ENCODE data around the gene ACTR3. TPM values are rescaled to one million over a fixed set of nuclear protein-coding genes. Genes with fewer than 3 reads are reported as not detected.

ACTR3 gene
- total RNA-seq, 4 donors from 2014 or later = 163 to 198 (median 188) TPM

GRCh38 chr2:113966832-113967231 lies 76.9 kb downstream of the ACTR3 start:
- H3K9me3 ChIP-seq = no peaks in the 10 kb centered on the region
- no peak overlapping the region for H3K27ac ChIP-seq (replicated peaks in 1 of 4)
- TF ChIP-seq POLR2AphosphoS5 (IDR thresholded peaks at IDR 0.05) (no peak), EP300 (IDR thresholded peaks at IDR 0.05) (no peak), CTCF (IDR thresholded peaks at IDR 0.05) (no peak), POLR2A (IDR thresholded peaks at IDR 0.05; ENCODE audit: low read depth) (no peak)
- no peak overlapping the region for H3K4me3 ChIP-seq
- intact Hi-C loops (cut with DNase I) = no loop called here
- H3K4me1 ChIP-seq = peaks cover 0 to 9% (median 0%) of the 10 kb centered on the region in 4 donors
- H3K27me3 ChIP-seq = no peaks in the 10 kb centered on the region
- no peak for DNase-seq (ENCODE audit: extremely low spot score)
- peaks cover 0 to 9% (median 4%) of the 10 kb centered on the region in 4 donors for H3K36me3 ChIP-seq
- WGBS = 42% methylated on average over 5 of the region's 5 CpGs

GRCh38 chr2:113967272-113967671 lies 77.4 kb downstream of the ACTR3 start:
- DNase-seq (ENCODE audit: extremely low spot score) = no peak
- Histone ChIP-seq H3K9me3 (no peaks in the 10 kb centered on the region), H3K4me3 (no peak overlapping the region), H3K36me3 (peaks cover 0 to 8% (median 3%) of the 10 kb centered on the region in 4 donors), H3K4me1 (peaks cover 0 to 9% (median 0%) of the 10 kb centered on the region in 4 donors), H3K27ac (replicated peaks in 1 of 4) (no peak overlapping the region), H3K27me3 (no peaks in the 10 kb centered on the region)
- TF ChIP-seq POLR2A (IDR thresholded peaks at IDR 0.05; ENCODE audit: low read depth) (no peak), EP300 (IDR thresholded peaks at IDR 0.05) (no peak), POLR2AphosphoS5 (IDR thresholded peaks at IDR 0.05) (no peak), CTCF (IDR thresholded peaks at IDR 0.05) (no peak)
- intact Hi-C loops (cut with DNase I) = no loop called here
- WGBS = 91% methylated on average over 1 of the region's 1 CpG

GRCh38 chr2:113972766-113973165 lies 82.9 kb downstream of the ACTR3 start:
- intact Hi-C loops (cut with DNase I) = no loop called here
- Histone ChIP-seq H3K27ac (replicated peaks in 1 of 4) (no peak overlapping the region), H3K4me3 (no peak overlapping the region), H3K36me3 (peaks cover 0 to 18% (median 8%) of the 10 kb centered on the region in 4 donors), H3K27me3 (no peaks in the 10 kb centered on the region), H3K4me1 (peaks cover 0 to 3% (median under 1%) of the 10 kb centered on the region in 4 donors), H3K9me3 (no peaks in the 10 kb centered on the region)
- TF ChIP-seq CTCF (IDR thresholded peaks at IDR 0.05) (no peak), POLR2A (IDR thresholded peaks at IDR 0.05; ENCODE audit: low read depth) (no peak), EP300 (IDR thresholded peaks at IDR 0.05) (no peak)
- 83% methylated on average over 3 of the region's 3 CpGs for WGBS
- no peak for DNase-seq (ENCODE audit: extremely low spot score)

GRCh38 chr2:113973810-113974209 lies 83.9 kb downstream of the ACTR3 start:
- H3K9me3 ChIP-seq = no peaks in the 10 kb centered on the region
- DNase-seq (ENCODE audit: extremely low spot score) = no peak
- no peak overlapping the region for H3K27ac ChIP-seq (replicated peaks in 1 of 4)
- H3K4me3 ChIP-seq = no peak overlapping the region
- H3K27me3 ChIP-seq = no peaks in the 10 kb centered on the region
- intact Hi-C loops (cut with DNase I) = no loop called here
- peaks cover 0 to 9% (median 3%) of the 10 kb centered on the region in 4 donors for H3K4me1 ChIP-seq
- 86% methylated on average over 4 of the region's 4 CpGs for WGBS
- TF ChIP-seq CTCF (IDR thresholded peaks at IDR 0.05) (no peak), POLR2A (IDR thresholded peaks at IDR 0.05; ENCODE audit: low read depth) (no peak), POLR2AphosphoS5 (IDR thresholded peaks at IDR 0.05) (no peak), EP300 (IDR thresholded peaks at IDR 0.05) (no peak)
- H3K36me3 ChIP-seq = peaks cover 0 to 18% (median 8%) of the 10 kb centered on the region in 4 donors

GRCh38 chr2:113974727-113975126 lies 84.8 kb downstream of the ACTR3 start:
- intact Hi-C loops (cut with DNase I) = no loop called here
- 79% methylated on average over 4 of the region's 4 CpGs for WGBS
- peaks cover 0 to 4% (median 2%) of the 10 kb centered on the region in 4 donors for H3K9me3 ChIP-seq
- H3K27ac ChIP-seq (replicated peaks in 1 of 4) = no peak overlapping the region
- no peak overlapping the region for H3K4me3 ChIP-seq
- no peak for TF ChIP-seq CTCF (IDR thresholded peaks at IDR 0.05)
- no peak for TF ChIP-seq POLR2AphosphoS5 (IDR thresholded peaks at IDR 0.05)
- TF ChIP-seq EP300 (IDR thresholded peaks at IDR 0.05) = no peak
- no peak for TF ChIP-seq POLR2A (IDR thresholded peaks at IDR 0.05; ENCODE audit: low read depth)
- peaks cover 0 to 18% (median 8%) of the 10 kb centered on the region in 4 donors for H3K36me3 ChIP-seq
- no peaks in the 10 kb centered on the region for H3K27me3 ChIP-seq
- no peak for DNase-seq (ENCODE audit: extremely low spot score)
- H3K4me1 ChIP-seq = peaks cover 0 to 9% (median 3%) of the 10 kb centered on the region in 4 donors
